ENCODE data around the gene ARMH3. TPM values are rescaled to one million over a fixed set of nuclear protein-coding genes. Genes with fewer than 3 reads are reported as not detected.

ARMH3 gene
- total and polyA plus RNA-seq, 2 experiments from 2014 or later: 8.7 to 11.1 TPM

- Mint-ChIP-seq H3K36me3 (ENCODE audit: low read depth) (peaks cover 7% of the 10 kb centered on the region; the same call in 2 of the 3 replicates), H3K27me3 (ENCODE audit: insufficient read depth, low read depth, poor library complexity) (peaks cover 2% of the 10 kb centered on the region), H3K4me3 (no peak overlapping the region), H3K27ac (no peak overlapping the region), H3K4me1 (no peaks in the 10 kb centered on the region; the same call in 2 of the 3 replicates), H3K9me3 (no peaks in the 10 kb centered on the region)
- no peaks in the 10 kb centered on the region for H3K79me2 ChIP-seq (replicated peaks; ENCODE audit: insufficient read depth)
- H3K9me2 ChIP-seq (ENCODE audit: insufficient read depth): no peaks in the 10 kb centered on the region
- no peak overlapping the region for H3K4me3 ChIP-seq
- H3K27ac ChIP-seq (ENCODE audit: low read depth): no peak overlapping the region
- ATAC-seq (no peak), DNase-seq (ENCODE audit: low spot score) (no peak)
- no peaks in the 10 kb centered on the region for H3K4me1 ChIP-seq (ENCODE audit: insufficient read depth)
- no peak for TF ChIP-seq ZNF331 (CRISPR knock-in tag; IDR thresholded peaks at IDR 0.05; ENCODE audit: low read depth)
- TF ChIP-seq CREB1 (CRISPR knock-in tag; IDR thresholded peaks at IDR 0.05; ENCODE audit: low read depth): no peak
- TF ChIP-seq, protein P1, sequence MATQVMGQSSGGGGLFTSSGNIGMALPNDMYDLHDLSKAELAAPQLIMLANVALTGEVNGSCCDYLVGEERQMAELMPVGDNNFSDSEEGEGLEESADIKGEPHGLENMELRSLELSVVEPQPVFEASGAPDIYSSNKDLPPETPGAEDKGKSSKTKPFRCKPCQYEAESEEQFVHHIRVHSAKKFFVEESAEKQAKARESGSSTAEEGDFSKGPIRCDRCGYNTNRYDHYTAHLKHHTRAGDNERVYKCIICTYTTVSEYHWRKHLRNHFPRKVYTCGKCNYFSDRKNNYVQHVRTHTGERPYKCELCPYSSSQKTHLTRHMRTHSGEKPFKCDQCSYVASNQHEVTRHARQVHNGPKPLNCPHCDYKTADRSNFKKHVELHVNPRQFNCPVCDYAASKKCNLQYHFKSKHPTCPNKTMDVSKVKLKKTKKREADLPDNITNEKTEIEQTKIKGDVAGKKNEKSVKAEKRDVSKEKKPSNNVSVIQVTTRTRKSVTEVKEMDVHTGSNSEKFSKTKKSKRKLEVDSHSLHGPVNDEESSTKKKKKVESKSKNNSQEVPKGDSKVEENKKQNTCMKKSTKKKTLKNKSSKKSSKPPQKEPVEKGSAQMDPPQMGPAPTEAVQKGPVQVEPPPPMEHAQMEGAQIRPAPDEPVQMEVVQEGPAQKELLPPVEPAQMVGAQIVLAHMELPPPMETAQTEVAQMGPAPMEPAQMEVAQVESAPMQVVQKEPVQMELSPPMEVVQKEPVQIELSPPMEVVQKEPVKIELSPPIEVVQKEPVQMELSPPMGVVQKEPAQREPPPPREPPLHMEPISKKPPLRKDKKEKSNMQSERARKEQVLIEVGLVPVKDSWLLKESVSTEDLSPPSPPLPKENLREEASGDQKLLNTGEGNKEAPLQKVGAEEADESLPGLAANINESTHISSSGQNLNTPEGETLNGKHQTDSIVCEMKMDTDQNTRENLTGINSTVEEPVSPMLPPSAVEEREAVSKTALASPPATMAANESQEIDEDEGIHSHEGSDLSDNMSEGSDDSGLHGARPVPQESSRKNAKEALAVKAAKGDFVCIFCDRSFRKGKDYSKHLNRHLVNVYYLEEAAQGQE (IDR thresholded peaks at IDR 0.05; ENCODE audit: unreplicated experiment): no peak
- no peak for TF ChIP-seq ZNF114 (CRISPR knock-in tag; IDR thresholded peaks at IDR 0.05)
- no peak for TF ChIP-seq NANOG (IDR thresholded peaks at IDR 0.05; ENCODE audit: borderline replicate concordance)
- TF ChIP-seq STAT1 (IDR thresholded peaks at IDR 0.05; ENCODE audit: unreplicated experiment): no peak
- TF ChIP-seq, protein P2, sequence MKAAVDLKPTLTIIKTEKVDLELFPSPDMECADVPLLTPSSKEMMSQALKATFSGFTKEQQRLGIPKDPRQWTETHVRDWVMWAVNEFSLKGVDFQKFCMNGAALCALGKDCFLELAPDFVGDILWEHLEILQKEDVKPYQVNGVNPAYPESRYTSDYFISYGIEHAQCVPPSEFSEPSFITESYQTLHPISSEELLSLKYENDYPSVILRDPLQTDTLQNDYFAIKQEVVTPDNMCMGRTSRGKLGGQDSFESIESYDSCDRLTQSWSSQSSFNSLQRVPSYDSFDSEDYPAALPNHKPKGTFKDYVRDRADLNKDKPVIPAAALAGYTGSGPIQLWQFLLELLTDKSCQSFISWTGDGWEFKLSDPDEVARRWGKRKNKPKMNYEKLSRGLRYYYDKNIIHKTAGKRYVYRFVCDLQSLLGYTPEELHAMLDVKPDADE (IDR thresholded peaks at IDR 0.05): no peak
- no peak for TF ChIP-seq EZH2 (IDR thresholded peaks at IDR 0.05; ENCODE audit: low read depth, unreplicated experiment)
- no peak for TF ChIP-seq EZH2phosphoT487 (IDR thresholded peaks at IDR 0.05; ENCODE audit: unreplicated experiment)
- TF ChIP-seq, protein P3, sequence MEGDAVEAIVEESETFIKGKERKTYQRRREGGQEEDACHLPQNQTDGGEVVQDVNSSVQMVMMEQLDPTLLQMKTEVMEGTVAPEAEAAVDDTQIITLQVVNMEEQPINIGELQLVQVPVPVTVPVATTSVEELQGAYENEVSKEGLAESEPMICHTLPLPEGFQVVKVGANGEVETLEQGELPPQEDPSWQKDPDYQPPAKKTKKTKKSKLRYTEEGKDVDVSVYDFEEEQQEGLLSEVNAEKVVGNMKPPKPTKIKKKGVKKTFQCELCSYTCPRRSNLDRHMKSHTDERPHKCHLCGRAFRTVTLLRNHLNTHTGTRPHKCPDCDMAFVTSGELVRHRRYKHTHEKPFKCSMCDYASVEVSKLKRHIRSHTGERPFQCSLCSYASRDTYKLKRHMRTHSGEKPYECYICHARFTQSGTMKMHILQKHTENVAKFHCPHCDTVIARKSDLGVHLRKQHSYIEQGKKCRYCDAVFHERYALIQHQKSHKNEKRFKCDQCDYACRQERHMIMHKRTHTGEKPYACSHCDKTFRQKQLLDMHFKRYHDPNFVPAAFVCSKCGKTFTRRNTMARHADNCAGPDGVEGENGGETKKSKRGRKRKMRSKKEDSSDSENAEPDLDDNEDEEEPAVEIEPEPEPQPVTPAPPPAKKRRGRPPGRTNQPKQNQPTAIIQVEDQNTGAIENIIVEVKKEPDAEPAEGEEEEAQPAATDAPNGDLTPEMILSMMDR (conservative IDR thresholded peaks at IDR 0.05; ENCODE audit: low read depth in 2 of 2): no peak
- TF ChIP-seq POLR2AphosphoS5 (IDR thresholded peaks at IDR 0.05; ENCODE audit: low read depth): no peak
- no peak for TF ChIP-seq JUNB (IDR thresholded peaks at IDR 0.05; ENCODE audit: unreplicated experiment)
- TF ChIP-seq, protein P4, sequence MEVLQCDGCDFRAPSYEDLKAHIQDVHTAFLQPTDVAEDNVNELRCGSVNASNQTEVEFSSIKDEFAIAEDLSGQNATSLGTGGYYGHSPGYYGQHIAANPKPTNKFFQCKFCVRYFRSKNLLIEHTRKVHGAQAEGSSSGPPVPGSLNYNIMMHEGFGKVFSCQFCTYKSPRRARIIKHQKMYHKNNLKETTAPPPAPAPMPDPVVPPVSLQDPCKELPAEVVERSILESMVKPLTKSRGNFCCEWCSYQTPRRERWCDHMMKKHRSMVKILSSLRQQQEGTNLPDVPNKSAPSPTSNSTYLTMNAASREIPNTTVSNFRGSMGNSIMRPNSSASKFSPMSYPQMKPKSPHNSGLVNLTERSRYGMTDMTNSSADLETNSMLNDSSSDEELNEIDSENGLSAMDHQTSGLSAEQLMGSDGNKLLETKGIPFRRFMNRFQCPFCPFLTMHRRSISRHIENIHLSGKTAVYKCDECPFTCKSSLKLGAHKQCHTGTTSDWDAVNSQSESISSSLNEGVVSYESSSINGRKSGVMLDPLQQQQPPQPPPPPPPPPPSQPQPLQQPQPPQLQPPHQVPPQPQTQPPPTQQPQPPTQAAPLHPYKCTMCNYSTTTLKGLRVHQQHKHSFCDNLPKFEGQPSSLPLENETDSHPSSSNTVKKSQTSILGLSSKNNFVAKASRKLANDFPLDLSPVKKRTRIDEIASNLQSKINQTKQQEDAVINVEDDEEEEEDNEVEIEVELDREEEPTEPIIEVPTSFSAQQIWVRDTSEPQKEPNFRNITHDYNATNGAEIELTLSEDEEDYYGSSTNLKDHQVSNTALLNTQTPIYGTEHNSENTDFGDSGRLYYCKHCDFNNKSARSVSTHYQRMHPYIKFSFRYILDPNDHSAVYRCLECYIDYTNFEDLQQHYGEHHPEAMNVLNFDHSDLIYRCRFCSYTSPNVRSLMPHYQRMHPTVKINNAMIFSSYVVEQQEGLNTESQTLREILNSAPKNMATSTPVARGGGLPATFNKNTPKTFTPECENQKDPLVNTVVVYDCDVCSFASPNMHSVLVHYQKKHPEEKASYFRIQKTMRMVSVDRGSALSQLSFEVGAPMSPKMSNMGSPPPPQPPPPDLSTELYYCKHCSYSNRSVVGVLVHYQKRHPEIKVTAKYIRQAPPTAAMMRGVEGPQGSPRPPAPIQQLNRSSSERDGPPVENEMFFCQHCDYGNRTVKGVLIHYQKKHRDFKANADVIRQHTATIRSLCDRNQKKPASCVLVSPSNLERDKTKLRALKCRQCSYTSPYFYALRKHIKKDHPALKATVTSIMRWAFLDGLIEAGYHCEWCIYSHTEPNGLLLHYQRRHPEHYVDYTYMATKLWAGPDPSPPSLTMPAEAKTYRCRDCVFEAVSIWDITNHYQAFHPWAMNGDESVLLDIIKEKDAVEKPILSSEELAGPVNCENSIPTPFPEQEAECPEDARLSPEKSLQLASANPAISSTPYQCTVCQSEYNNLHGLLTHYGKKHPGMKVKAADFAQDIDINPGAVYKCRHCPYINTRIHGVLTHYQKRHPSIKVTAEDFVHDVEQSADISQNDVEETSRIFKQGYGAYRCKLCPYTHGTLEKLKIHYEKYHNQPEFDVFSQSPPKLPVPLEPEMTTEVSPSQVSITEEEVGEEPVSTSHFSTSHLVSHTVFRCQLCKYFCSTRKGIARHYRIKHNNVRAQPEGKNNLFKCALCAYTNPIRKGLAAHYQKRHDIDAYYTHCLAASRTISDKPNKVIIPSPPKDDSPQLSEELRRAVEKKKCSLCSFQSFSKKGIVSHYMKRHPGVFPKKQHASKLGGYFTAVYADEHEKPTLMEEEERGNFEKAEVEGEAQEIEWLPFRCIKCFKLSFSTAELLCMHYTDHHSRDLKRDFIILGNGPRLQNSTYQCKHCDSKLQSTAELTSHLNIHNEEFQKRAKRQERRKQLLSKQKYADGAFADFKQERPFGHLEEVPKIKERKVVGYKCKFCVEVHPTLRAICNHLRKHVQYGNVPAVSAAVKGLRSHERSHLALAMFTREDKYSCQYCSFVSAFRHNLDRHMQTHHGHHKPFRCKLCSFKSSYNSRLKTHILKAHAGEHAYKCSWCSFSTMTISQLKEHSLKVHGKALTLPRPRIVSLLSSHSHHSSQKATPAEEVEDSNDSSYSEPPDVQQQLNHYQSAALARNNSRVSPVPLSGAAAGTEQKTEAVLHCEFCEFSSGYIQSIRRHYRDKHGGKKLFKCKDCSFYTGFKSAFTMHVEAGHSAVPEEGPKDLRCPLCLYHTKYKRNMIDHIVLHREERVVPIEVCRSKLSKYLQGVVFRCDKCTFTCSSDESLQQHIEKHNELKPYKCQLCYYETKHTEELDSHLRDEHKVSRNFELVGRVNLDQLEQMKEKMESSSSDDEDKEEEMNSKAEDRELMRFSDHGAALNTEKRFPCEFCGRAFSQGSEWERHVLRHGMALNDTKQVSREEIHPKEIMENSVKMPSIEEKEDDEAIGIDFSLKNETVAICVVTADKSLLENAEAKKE (CRISPR knock-in tag; IDR thresholded peaks at IDR 0.05): no peak
- H3K4me2 ChIP-seq: no peak overlapping the region
- no peak overlapping the region for H2AFZ ChIP-seq
- H3K36me3 ChIP-seq (ENCODE audit: insufficient read depth): no peaks in the 10 kb centered on the region
- 0 out of 2 replicates have a peak, but pooled peaks cover 8% of the 10 kb centered on the region for H4K20me1 ChIP-seq (replicated peaks; ENCODE audit: insufficient read depth)
- H3F3A ChIP-seq (replicated peaks; ENCODE audit: low read depth): no peaks in the 10 kb centered on the region
- no peaks in the 10 kb centered on the region for H3K27me3 ChIP-seq (ENCODE audit: insufficient read depth)
These were observed 94.1 kb downstream of the ARMH3 start for GRCh38 chr10:101961591-101962498.
